ENCODE results near the gene RBPJ.
A peak's percentile ranks its signal among the peaks of the same experiment; 100 is the strongest.

The RBPJ gene

GRCh38 chr4:26320538-26321372, at the start of gene RBPJ:
Gene RBPJ (plus strand): TSS chr4:26321014. CDS start chr4:26321029, 15 bp downstream.
- H3K27ac ChIP-seq (ENCODE audit: low read depth in 2 of 2, low read length in 2 of 2): peak within 1 kb of the TSS; percentile 96
- H3K9me3 ChIP-seq (ENCODE audit: control insufficient read depth in 2 of 2, low read length in 2 of 2): no peaks in the 10 kb centered on the region
- H3K4me3 ChIP-seq (ENCODE audit: low read length in 2 of 2): peak within 1 kb of the TSS; percentile 91 to 97
- peak within 1 kb of the TSS; percentile 85 to 89 for H3K9ac ChIP-seq (ENCODE audit: low read depth in 1 of 2, low read length in 2 of 2)
- H3K36me3 ChIP-seq (ENCODE audit: control insufficient read depth in 2 of 2, insufficient read depth in 2 of 2, low read length in 2 of 2): no peaks in the 10 kb centered on the region
- H3K27me3 ChIP-seq (ENCODE audit: control insufficient read depth in 2 of 2, insufficient read depth in 2 of 2, low read length in 2 of 2): no peaks in the 10 kb centered on the region
- H3K4me1 ChIP-seq (ENCODE audit: control insufficient read depth in 2 of 2, insufficient read depth in 2 of 2, low read length in 2 of 2): peaks cover 3 to 16% of the 10 kb centered on the region in 2 donors

DNA sequence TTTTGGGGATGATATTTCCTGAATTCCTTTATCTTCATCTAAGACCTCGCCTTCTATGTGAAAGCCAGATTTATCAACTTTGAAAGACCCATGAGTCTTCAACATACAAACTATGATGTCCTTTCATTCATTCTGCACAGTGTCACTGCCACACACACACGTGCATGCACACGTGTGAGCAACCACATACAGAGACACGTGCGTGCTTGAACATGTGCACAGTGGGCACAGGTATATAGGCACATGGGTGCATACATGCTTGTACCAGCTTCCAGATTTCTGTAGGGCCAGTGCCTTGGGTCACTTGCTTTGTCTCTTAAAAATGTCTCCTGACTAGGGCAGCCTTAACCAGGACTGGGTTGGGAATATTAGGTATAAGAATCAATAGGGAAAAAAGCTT, 49.1 kb upstream of the RBPJ start:
- H3K36me3 ChIP-seq (ENCODE audit: control insufficient read depth in 2 of 2, insufficient read depth in 2 of 2, low read length in 2 of 2): no peaks in the 10 kb centered on the region
- no peak overlapping the region for H3K4me3 ChIP-seq (ENCODE audit: low read length in 2 of 2)
- no peak overlapping the region for H3K9ac ChIP-seq (ENCODE audit: low read depth in 1 of 2, low read length in 2 of 2)
- no peaks in the 10 kb centered on the region for H3K27me3 ChIP-seq (ENCODE audit: control insufficient read depth in 2 of 2, insufficient read depth in 2 of 2, low read length in 2 of 2)
- H3K9me3 ChIP-seq (ENCODE audit: control insufficient read depth in 2 of 2, low read length in 2 of 2): no peaks in the 10 kb centered on the region
- H3K27ac ChIP-seq (ENCODE audit: low read depth in 2 of 2, low read length in 2 of 2): no peak overlapping the region
- H3K4me1 ChIP-seq (ENCODE audit: control insufficient read depth in 2 of 2, insufficient read depth in 2 of 2, low read length in 2 of 2): peaks cover 0 to 3% of the 10 kb centered on the region in 2 donors

- no peak overlapping the region for H3K9ac ChIP-seq (ENCODE audit: low read depth in 1 of 2, low read length in 2 of 2)
- H3K27ac ChIP-seq (ENCODE audit: low read depth in 2 of 2, low read length in 2 of 2): peak overlapping the region in 1 of 2 donors; percentile 23
- H3K9me3 ChIP-seq (ENCODE audit: control insufficient read depth in 2 of 2, low read length in 2 of 2): no peaks in the 10 kb centered on the region
- H3K27me3 ChIP-seq (ENCODE audit: control insufficient read depth in 2 of 2, insufficient read depth in 2 of 2, low read length in 2 of 2): no peaks in the 10 kb centered on the region
- no peaks in the 10 kb centered on the region for H3K36me3 ChIP-seq (ENCODE audit: control insufficient read depth in 2 of 2, insufficient read depth in 2 of 2, low read length in 2 of 2)
- peaks cover 0 to 3% of the 10 kb centered on the region in 2 donors for H3K4me1 ChIP-seq (ENCODE audit: control insufficient read depth in 2 of 2, insufficient read depth in 2 of 2, low read length in 2 of 2)
- no peak overlapping the region for H3K4me3 ChIP-seq (ENCODE audit: low read length in 2 of 2)
Observed at GRCh38 chr4:26272654-26273615, 47.9 kb upstream of the RBPJ start.

GRCh38 chr4:26273616-26273980, 47.2 kb upstream of the RBPJ start:
- no peaks in the 10 kb centered on the region for H3K27me3 ChIP-seq (ENCODE audit: control insufficient read depth in 2 of 2, insufficient read depth in 2 of 2, low read length in 2 of 2)
- H3K9ac ChIP-seq (ENCODE audit: low read depth in 1 of 2, low read length in 2 of 2): no peak overlapping the region
- H3K27ac ChIP-seq (ENCODE audit: low read depth in 2 of 2, low read length in 2 of 2): peak overlapping the region in 1 of 2 donors; percentile 23
- no peak overlapping the region for H3K4me3 ChIP-seq (ENCODE audit: low read length in 2 of 2)
- no peaks in the 10 kb centered on the region for H3K36me3 ChIP-seq (ENCODE audit: control insufficient read depth in 2 of 2, insufficient read depth in 2 of 2, low read length in 2 of 2)
- no peaks in the 10 kb centered on the region for H3K9me3 ChIP-seq (ENCODE audit: control insufficient read depth in 2 of 2, low read length in 2 of 2)
- H3K4me1 ChIP-seq (ENCODE audit: control insufficient read depth in 2 of 2, insufficient read depth in 2 of 2, low read length in 2 of 2): peaks cover 0 to 3% of the 10 kb centered on the region in 2 donors

- Histone ChIP-seq H3K9ac (ENCODE audit: low read depth in 1 of 2, low read length in 2 of 2) (no peak overlapping the region), H3K4me1 (ENCODE audit: control insufficient read depth in 2 of 2, insufficient read depth in 2 of 2, low read length in 2 of 2) (peaks cover 0 to 3% of the 10 kb centered on the region in 2 donors), H3K9me3 (ENCODE audit: control insufficient read depth in 2 of 2, low read length in 2 of 2) (no peaks in the 10 kb centered on the region), H3K4me3 (ENCODE audit: low read length in 2 of 2) (no peak overlapping the region), H3K36me3 (ENCODE audit: control insufficient read depth in 2 of 2, insufficient read depth in 2 of 2, low read length in 2 of 2) (no peaks in the 10 kb centered on the region), H3K27me3 (ENCODE audit: control insufficient read depth in 2 of 2, insufficient read depth in 2 of 2, low read length in 2 of 2) (no peaks in the 10 kb centered on the region), H3K27ac (ENCODE audit: low read depth in 2 of 2, low read length in 2 of 2) (no peak overlapping the region)
Observed at GRCh38 chr4:26275281-26275680, 45.5 kb upstream of the RBPJ start.

DNA sequence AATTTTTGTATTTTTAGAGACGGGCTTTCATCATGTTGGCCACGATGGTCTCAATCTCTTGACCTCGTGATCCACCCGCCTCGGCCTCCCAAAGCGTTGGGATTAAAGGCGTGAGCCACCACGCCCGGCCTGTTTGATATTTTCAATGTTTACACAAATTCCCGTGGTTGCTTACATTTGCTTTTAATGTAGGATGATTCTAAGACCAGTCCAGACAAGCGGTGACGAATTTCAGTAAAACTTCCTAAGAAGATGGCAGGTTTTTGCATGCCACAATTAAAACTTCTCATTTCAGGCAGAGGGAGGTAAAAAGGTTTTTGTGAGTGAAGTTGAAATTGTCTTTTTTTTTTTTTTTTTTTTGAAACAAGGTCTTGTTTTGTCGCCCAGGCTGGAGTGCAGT, 41.4 kb upstream of the RBPJ start:
- Histone ChIP-seq H3K27me3 (ENCODE audit: control insufficient read depth in 2 of 2, insufficient read depth in 2 of 2, low read length in 2 of 2) (no peaks in the 10 kb centered on the region), H3K4me3 (ENCODE audit: low read length in 2 of 2) (no peak overlapping the region), H3K4me1 (ENCODE audit: control insufficient read depth in 2 of 2, insufficient read depth in 2 of 2, low read length in 2 of 2) (no peaks in the 10 kb centered on the region), H3K27ac (ENCODE audit: low read depth in 2 of 2, low read length in 2 of 2) (no peak overlapping the region), H3K9me3 (ENCODE audit: control insufficient read depth in 2 of 2, low read length in 2 of 2) (no peaks in the 10 kb centered on the region), H3K36me3 (ENCODE audit: control insufficient read depth in 2 of 2, insufficient read depth in 2 of 2, low read length in 2 of 2) (no peaks in the 10 kb centered on the region), H3K9ac (ENCODE audit: low read depth in 1 of 2, low read length in 2 of 2) (no peak overlapping the region)

DNA sequence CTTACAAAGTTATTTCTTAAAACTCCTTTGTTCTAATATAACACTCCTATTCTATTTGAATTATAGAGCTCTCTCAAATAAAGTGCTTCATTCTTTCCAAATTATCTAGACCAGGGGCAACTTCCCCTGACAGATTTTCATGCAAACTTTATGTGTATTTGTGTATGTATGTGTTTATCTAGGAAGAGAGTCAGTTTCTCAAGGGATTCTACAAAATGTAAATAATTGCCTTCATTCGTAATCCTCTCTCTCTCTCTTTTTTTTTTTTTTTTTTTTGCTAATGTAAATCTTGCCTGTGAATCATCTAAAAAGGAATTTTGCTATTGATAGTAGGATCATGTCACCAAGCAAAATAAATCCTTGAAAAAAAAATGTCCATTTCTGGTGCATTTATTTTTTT, 38.9 kb upstream of the RBPJ start:
- Histone ChIP-seq H3K27ac (ENCODE audit: low read depth in 2 of 2, low read length in 2 of 2) (no peak overlapping the region), H3K36me3 (ENCODE audit: control insufficient read depth in 2 of 2, insufficient read depth in 2 of 2, low read length in 2 of 2) (no peaks in the 10 kb centered on the region), H3K4me1 (ENCODE audit: control insufficient read depth in 2 of 2, insufficient read depth in 2 of 2, low read length in 2 of 2) (no peaks in the 10 kb centered on the region), H3K9me3 (ENCODE audit: control insufficient read depth in 2 of 2, low read length in 2 of 2) (no peaks in the 10 kb centered on the region), H3K9ac (ENCODE audit: low read depth in 1 of 2, low read length in 2 of 2) (no peak overlapping the region), H3K27me3 (ENCODE audit: control insufficient read depth in 2 of 2, insufficient read depth in 2 of 2, low read length in 2 of 2) (no peaks in the 10 kb centered on the region), H3K4me3 (ENCODE audit: low read length in 2 of 2) (no peak overlapping the region)

DNA sequence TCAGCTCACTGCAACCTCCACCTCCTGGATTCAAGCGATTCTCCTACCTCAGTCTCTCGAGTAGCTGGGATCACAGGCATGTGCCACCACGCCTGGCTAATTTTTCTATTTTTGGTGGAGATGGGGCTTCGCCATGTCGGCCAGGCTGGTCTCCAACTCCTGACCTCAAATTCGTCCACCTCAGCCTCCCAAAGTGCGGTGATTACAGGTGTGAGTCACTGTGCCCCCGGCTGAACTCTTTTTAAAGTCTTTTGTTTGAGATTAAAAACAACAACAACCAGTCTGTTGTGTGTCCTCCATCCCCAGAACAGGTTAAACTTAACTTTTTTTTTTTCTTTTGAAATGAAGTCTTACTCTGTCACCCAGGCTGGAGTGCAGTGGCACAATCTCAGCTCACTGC, 36.3 kb upstream of the RBPJ start:
- Histone ChIP-seq H3K4me3 (ENCODE audit: low read length in 2 of 2) (no peak overlapping the region), H3K4me1 (ENCODE audit: control insufficient read depth in 2 of 2, insufficient read depth in 2 of 2, low read length in 2 of 2) (no peaks in the 10 kb centered on the region), H3K27me3 (ENCODE audit: control insufficient read depth in 2 of 2, insufficient read depth in 2 of 2, low read length in 2 of 2) (no peaks in the 10 kb centered on the region), H3K36me3 (ENCODE audit: control insufficient read depth in 2 of 2, insufficient read depth in 2 of 2, low read length in 2 of 2) (no peaks in the 10 kb centered on the region), H3K9ac (ENCODE audit: low read depth in 1 of 2, low read length in 2 of 2) (no peak overlapping the region), H3K9me3 (ENCODE audit: control insufficient read depth in 2 of 2, low read length in 2 of 2) (no peaks in the 10 kb centered on the region), H3K27ac (ENCODE audit: low read depth in 2 of 2, low read length in 2 of 2) (no peak overlapping the region)

- Histone ChIP-seq H3K27me3 (ENCODE audit: control insufficient read depth in 2 of 2, insufficient read depth in 2 of 2, low read length in 2 of 2) (no peaks in the 10 kb centered on the region), H3K27ac (ENCODE audit: low read depth in 2 of 2, low read length in 2 of 2) (no peak overlapping the region), H3K4me3 (ENCODE audit: low read length in 2 of 2) (no peak overlapping the region), H3K9me3 (ENCODE audit: control insufficient read depth in 2 of 2, low read length in 2 of 2) (no peaks in the 10 kb centered on the region), H3K4me1 (ENCODE audit: control insufficient read depth in 2 of 2, insufficient read depth in 2 of 2, low read length in 2 of 2) (no peaks in the 10 kb centered on the region), H3K36me3 (ENCODE audit: control insufficient read depth in 2 of 2, insufficient read depth in 2 of 2, low read length in 2 of 2) (no peaks in the 10 kb centered on the region), H3K9ac (ENCODE audit: low read depth in 1 of 2, low read length in 2 of 2) (no peak overlapping the region)
Observed at GRCh38 chr4:26285272-26285671, 35.5 kb upstream of the RBPJ start.

DNA sequence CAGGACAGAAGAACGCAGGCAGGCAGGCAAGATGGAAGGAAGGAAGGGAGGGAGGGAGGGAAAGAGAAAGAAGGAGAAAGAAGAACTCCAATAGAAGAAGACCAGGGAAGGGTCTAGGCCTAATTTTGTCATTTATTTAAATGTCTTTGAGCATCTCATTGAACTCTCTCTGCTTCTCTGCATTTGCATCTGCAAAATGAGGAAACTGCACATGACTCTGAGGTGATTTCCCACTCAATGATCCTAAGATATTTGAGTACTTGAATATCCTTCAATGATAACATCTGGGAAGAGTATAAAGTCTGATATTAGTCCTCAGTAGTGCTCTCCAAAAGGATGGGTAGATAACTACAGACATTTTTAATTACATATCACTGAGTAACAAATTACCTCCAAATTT, 33.1 kb upstream of the RBPJ start:
- Histone ChIP-seq H3K36me3 (ENCODE audit: control insufficient read depth in 2 of 2, insufficient read depth in 2 of 2, low read length in 2 of 2) (no peaks in the 10 kb centered on the region), H3K4me3 (ENCODE audit: low read length in 2 of 2) (no peak overlapping the region), H3K27ac (ENCODE audit: low read depth in 2 of 2, low read length in 2 of 2) (peak overlapping the region; percentile 29 to 48), H3K9ac (ENCODE audit: low read depth in 1 of 2, low read length in 2 of 2) (no peak overlapping the region), H3K9me3 (ENCODE audit: control insufficient read depth in 2 of 2, low read length in 2 of 2) (no peaks in the 10 kb centered on the region), H3K27me3 (ENCODE audit: control insufficient read depth in 2 of 2, insufficient read depth in 2 of 2, low read length in 2 of 2) (no peaks in the 10 kb centered on the region), H3K4me1 (ENCODE audit: control insufficient read depth in 2 of 2, insufficient read depth in 2 of 2, low read length in 2 of 2) (no peaks in the 10 kb centered on the region)

Data from mucosa of rectum (tissue), 2 donors.